Measurements from ENCODE around the gene MIB2. TPM values are rescaled to one million over a fixed set of nuclear protein-coding genes. Genes with fewer than 3 reads are reported as not detected.
"Not testable (repeated sequence)": the region's sequence is repeated elsewhere in the genome, so short reads cannot be mapped to it uniquely, and the experiment has no call there.

Gene MIB2
- total RNA-seq, 1 experiment from 2014 or later: 38.7 TPM

- no peak for TF ChIP-seq EZH2 (IDR thresholded peaks at IDR 0.05; ENCODE audit: borderline replicate concordance, low read depth, low read length, poor library complexity, severe bottlenecking)
- TF ChIP-seq, protein P1, sequence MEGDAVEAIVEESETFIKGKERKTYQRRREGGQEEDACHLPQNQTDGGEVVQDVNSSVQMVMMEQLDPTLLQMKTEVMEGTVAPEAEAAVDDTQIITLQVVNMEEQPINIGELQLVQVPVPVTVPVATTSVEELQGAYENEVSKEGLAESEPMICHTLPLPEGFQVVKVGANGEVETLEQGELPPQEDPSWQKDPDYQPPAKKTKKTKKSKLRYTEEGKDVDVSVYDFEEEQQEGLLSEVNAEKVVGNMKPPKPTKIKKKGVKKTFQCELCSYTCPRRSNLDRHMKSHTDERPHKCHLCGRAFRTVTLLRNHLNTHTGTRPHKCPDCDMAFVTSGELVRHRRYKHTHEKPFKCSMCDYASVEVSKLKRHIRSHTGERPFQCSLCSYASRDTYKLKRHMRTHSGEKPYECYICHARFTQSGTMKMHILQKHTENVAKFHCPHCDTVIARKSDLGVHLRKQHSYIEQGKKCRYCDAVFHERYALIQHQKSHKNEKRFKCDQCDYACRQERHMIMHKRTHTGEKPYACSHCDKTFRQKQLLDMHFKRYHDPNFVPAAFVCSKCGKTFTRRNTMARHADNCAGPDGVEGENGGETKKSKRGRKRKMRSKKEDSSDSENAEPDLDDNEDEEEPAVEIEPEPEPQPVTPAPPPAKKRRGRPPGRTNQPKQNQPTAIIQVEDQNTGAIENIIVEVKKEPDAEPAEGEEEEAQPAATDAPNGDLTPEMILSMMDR (conservative IDR thresholded peaks at IDR 0.05; ENCODE audit: low read depth, low read length): no peak
- Histone ChIP-seq H3K9me3 (ENCODE audit: low read depth, low read length, poor library complexity, severe bottlenecking) (no peaks in the 10 kb centered on the region), H3K4me3 (ENCODE audit: low read depth, low read length, poor library complexity, severe bottlenecking) (no peak overlapping the region), H3K27ac (ENCODE audit: low read depth, low read length, poor library complexity, severe bottlenecking) (no peak overlapping the region), H3K4me1 (ENCODE audit: insufficient read depth, low read length, poor library complexity, severe bottlenecking) (no peaks in the 10 kb centered on the region), H3K27me3 (replicated peaks; ENCODE audit: insufficient read depth, low read depth, low read length, poor library complexity) (no peaks in the 10 kb centered on the region), H3K36me3 (ENCODE audit: insufficient read depth, low read length, poor library complexity, severe bottlenecking) (peaks cover 20% of the 10 kb centered on the region)
- no peak for DNase-seq (ENCODE audit: low spot score)
- no TSS peak for BruUV-seq (replicated peaks)
- intact Hi-C loops (cut with micrococcal nuclease; ENCODE audit: unreplicated experiment): no loop called here
- ChIA-PET CTCF (no interaction called here), POLR2A (ENCODE audit: low non-redundant PET) (interaction anchor here (0.5 kb wide), 1 partner anchor 165 kb away, joined by 6 read pairs; no protein-coding TSS in a partner anchor)
Observed at GRCh38 chr1:1672181-1672965, 57.1 kb downstream of the MIB2 start.

DNA sequence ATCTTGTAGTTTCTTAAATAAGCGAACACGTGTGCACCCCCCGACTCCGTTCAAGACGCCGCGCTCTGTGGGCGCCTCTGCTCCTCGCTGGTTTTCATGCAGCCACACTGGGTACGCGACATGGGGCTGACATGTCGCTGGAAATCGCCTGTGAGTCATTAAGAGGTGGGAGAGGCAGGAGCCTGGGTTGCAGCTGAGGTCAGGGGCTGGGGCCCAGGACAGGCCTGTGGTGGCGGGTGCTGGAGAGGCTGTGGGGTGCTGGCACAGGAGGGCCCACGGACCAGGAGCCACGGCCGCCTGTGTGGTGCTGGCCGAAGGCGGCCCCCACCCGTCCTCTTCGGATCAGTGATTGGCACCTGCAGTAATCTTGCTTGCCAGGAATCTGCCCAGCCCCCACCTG, 59.5 kb downstream of the MIB2 start:
- H3K27ac ChIP-seq (ENCODE audit: low read depth, low read length, poor library complexity, severe bottlenecking); DNase-seq (ENCODE audit: low spot score); H3K4me1 ChIP-seq (ENCODE audit: insufficient read depth, low read length, poor library complexity, severe bottlenecking); CTCF ChIA-PET; POLR2A ChIA-PET (ENCODE audit: low non-redundant PET); H3K27me3 ChIP-seq (replicated peaks; ENCODE audit: insufficient read depth, low read depth, low read length, poor library complexity); BruUV-seq (replicated peaks); intact Hi-C loops (cut with micrococcal nuclease; ENCODE audit: unreplicated experiment); H3K4me3 ChIP-seq (ENCODE audit: low read depth, low read length, poor library complexity, severe bottlenecking); H3K9me3 ChIP-seq (ENCODE audit: low read depth, low read length, poor library complexity, severe bottlenecking): not testable (repeated sequence)
- peaks cover 11% of the 10 kb centered on the region for H3K36me3 ChIP-seq (ENCODE audit: insufficient read depth, low read length, poor library complexity, severe bottlenecking)

DNA sequence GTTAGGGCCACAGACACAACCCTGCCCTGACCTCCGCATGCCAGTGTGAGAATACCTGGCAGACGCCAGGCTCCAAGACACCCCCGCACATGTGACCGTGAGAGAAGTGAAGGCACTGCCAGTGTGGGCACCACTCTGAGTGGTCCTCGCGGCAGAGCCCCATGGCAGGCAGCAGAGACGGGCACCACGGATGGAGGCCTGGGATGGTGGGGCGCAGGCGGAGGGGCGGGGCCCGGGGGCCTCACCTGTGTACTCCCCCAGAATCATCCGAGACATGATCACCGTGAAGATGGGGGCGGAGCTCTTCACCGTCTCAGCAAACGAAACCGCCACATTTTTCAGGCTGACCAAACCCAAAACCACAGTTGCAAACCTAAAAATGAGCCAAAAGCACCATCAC, 59.9 kb downstream of the MIB2 start:
- BruUV-seq (replicated peaks); POLR2A ChIA-PET (ENCODE audit: low non-redundant PET); H3K36me3 ChIP-seq (ENCODE audit: insufficient read depth, low read length, poor library complexity, severe bottlenecking); H3K4me3 ChIP-seq (ENCODE audit: low read depth, low read length, poor library complexity, severe bottlenecking); CTCF ChIA-PET; intact Hi-C loops (cut with micrococcal nuclease; ENCODE audit: unreplicated experiment); DNase-seq (ENCODE audit: low spot score); H3K9me3 ChIP-seq (ENCODE audit: low read depth, low read length, poor library complexity, severe bottlenecking); H3K27me3 ChIP-seq (replicated peaks; ENCODE audit: insufficient read depth, low read depth, low read length, poor library complexity); H3K4me1 ChIP-seq (ENCODE audit: insufficient read depth, low read length, poor library complexity, severe bottlenecking); H3K27ac ChIP-seq (ENCODE audit: low read depth, low read length, poor library complexity, severe bottlenecking): not testable (repeated sequence)

GRCh38 chr1:1676087-1676486, 60.8 kb downstream of the MIB2 start:
- H3K9me3 ChIP-seq (ENCODE audit: low read depth, low read length, poor library complexity, severe bottlenecking); H3K27me3 ChIP-seq (replicated peaks; ENCODE audit: insufficient read depth, low read depth, low read length, poor library complexity); H3K27ac ChIP-seq (ENCODE audit: low read depth, low read length, poor library complexity, severe bottlenecking); BruUV-seq (replicated peaks); H3K36me3 ChIP-seq (ENCODE audit: insufficient read depth, low read length, poor library complexity, severe bottlenecking); DNase-seq (ENCODE audit: low spot score); POLR2A ChIA-PET (ENCODE audit: low non-redundant PET); H3K4me1 ChIP-seq (ENCODE audit: insufficient read depth, low read length, poor library complexity, severe bottlenecking); H3K4me3 ChIP-seq (ENCODE audit: low read depth, low read length, poor library complexity, severe bottlenecking); intact Hi-C loops (cut with micrococcal nuclease; ENCODE audit: unreplicated experiment); CTCF ChIA-PET: not testable (repeated sequence)
